Memory B cell (primary cell): ENCODE data around the gene LPAR5.
A peak's percentile ranks its signal among the peaks of the same experiment; 100 is the strongest.

Experiments
- ATAC-seq: fragments of 150-1000 bp; cut with Tn5 transposase; 2 replicates; pipeline ENCODE4 v1.10.0; 2021; ENCODE audit warnings: low read depth, mild to moderate bottlenecking, moderate library complexity
- DNase-seq, 2 donors: peaks; one replicate each; pipeline ENCODE4 v3.0.0; 2022; ENCODE audit warnings: low spot score in 2 of 2
- H3K27ac Mint-ChIP-seq: one replicate; pipeline ENCODE4 v1.8.0; 2022; ENCODE audit warnings: mild to moderate bottlenecking, moderate library complexity, mixed read lengths
- H3K27me3 Mint-ChIP-seq: one replicate; pipeline ENCODE4 v1.8.0; 2022; ENCODE audit warnings: mixed read lengths
- H3K36me3 Mint-ChIP-seq: one replicate; pipeline ENCODE4 v1.8.0; 2022; ENCODE audit warnings: mild to moderate bottlenecking, mixed read lengths
- H3K4me1 Mint-ChIP-seq: one replicate; pipeline ENCODE4 v1.8.0; 2022; ENCODE audit warnings: mixed read lengths
- H3K4me3 Mint-ChIP-seq: one replicate; pipeline ENCODE4 v1.8.0; 2022; ENCODE audit warnings: mild to moderate bottlenecking, moderate library complexity, mixed read lengths
- H3K9me3 Mint-ChIP-seq: one replicate; pipeline ENCODE4 v1.8.0; 2022; ENCODE audit warnings: mixed read lengths

The LPAR5 gene

DNA sequence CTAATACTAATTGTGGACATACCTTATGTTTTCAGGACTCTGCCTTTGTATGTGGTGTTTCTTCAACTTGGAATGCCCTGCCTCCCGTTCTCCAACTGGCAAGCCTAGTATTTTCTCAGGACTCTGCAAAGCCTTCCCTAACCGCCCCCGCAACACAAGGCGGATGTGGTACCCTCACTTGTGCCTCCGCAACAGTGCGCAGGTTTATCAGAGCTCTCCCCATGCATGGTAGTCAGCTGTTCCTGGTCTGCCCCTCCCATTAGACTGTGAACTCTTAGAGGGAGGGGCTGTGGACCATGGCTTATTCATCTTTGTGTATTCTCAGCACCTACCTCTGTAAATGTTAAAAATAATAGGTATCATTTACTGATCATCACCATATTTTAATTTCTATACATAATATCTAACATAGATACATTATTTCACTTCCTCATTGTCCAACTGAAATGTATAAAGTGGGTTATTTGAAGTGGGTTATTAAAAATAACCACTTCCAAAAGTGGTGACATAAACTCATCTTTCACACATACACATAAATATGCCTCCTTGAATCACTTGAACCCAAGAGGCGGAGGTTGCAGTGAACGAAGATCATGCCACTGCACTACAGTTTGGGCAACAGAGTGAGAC is 9.0 kb downstream of the LPAR5 start:
- no peak for DNase-seq
- Mint-ChIP-seq H3K4me3 (peak overlapping the region; percentile 82), H3K27ac (peak overlapping the region; percentile 90), H3K4me1 (peaks cover 34% of the 10 kb centered on the region), H3K36me3 (peaks cover 5% of the 10 kb centered on the region), H3K27me3 (no peaks in the 10 kb centered on the region), H3K9me3 (no peaks in the 10 kb centered on the region)
- peak; percentile 64 for ATAC-seq

DNA sequence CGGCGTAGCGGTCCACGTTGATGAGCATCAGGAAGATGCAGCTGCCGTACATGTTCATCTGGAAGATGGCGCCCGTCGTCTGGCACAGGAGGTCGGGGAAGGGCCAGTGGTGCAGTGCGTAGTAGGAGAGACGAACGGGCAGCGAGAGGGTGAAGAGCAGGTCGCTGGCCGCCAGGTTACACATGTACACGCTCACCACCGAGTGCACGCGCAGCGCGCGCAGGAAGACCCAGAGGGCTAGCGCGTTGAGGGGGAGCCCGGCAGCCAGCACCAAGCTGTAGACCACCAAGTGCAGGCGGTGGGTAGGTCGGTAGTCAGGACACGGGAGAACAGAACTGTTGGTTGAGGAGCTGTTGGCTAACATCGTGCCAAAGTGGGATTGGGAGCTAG is 14.9 kb downstream of the LPAR5 start:
- H3K27me3 Mint-ChIP-seq = no peaks in the 10 kb centered on the region
- peaks cover 17% of the 10 kb centered on the region for H3K36me3 Mint-ChIP-seq
- DNase-seq (no peak), ATAC-seq (no peak)
- peaks cover 30% of the 10 kb centered on the region for H3K4me1 Mint-ChIP-seq
- peak overlapping the region; percentile 29 for H3K27ac Mint-ChIP-seq
- H3K9me3 Mint-ChIP-seq = no peaks in the 10 kb centered on the region
- no peak overlapping the region for H3K4me3 Mint-ChIP-seq

DNA sequence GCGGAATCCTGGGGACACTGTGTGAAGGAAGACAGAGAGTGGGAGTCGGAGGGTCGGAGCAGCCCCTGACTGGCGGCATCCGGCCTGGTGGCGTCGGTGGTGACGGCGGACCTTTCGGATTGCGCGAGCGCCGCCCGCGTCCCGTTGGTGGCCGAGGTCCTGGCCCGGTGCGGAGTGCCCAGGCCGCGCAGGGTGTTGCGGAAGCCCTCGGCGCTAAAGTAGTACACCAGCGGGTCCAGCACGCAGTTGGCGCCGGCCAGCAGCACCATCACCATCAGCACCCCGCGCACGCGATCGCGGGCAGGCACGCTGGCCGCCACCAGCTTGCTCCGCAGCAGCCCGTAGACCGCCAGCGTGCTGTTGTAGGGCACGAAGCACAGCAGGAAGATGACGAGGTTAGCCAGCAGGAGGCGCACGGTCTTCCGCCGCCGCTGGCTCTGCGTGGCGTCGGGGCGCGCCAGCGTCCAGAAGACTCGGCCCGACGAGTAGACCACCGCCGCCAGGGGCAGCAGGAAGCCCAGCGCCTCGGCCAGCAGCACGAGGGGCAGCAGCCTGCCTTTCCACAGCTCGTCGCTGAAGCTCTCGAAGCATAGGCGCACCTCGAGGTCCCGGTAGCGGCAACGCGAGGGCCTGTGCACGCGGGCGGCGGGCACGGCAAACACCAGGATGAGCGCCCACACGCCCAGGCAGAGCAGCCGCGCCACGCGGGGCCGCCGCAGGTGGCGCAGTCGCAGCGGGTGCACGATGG is 15.4 kb downstream of the LPAR5 start:
- ATAC-seq (peak; percentile 52), DNase-seq (no peak)
- Mint-ChIP-seq H3K4me3 (no peak overlapping the region), H3K36me3 (peaks cover 17% of the 10 kb centered on the region), H3K9me3 (no peaks in the 10 kb centered on the region), H3K27ac (peak overlapping the region; percentile 29), H3K27me3 (no peaks in the 10 kb centered on the region), H3K4me1 (peaks cover 30% of the 10 kb centered on the region)

- Mint-ChIP-seq H3K4me3 (no peak overlapping the region), H3K27me3 (no peaks in the 10 kb centered on the region), H3K27ac (peak overlapping the region; percentile 42), H3K4me1 (peaks cover 33% of the 10 kb centered on the region), H3K36me3 (peaks cover 17% of the 10 kb centered on the region), H3K9me3 (no peaks in the 10 kb centered on the region)
- ATAC-seq = no peak
- DNase-seq = no peak
Measured at GRCh38 chr12:6618483-6619225, 17.1 kb downstream of the LPAR5 start.

- Mint-ChIP-seq H3K9me3 (no peaks in the 10 kb centered on the region), H3K36me3 (peaks cover 13% of the 10 kb centered on the region), H3K27me3 (no peaks in the 10 kb centered on the region), H3K4me1 (peaks cover 49% of the 10 kb centered on the region), H3K4me3 (no peak overlapping the region), H3K27ac (peak overlapping the region; percentile 75)
- no peak for ATAC-seq
- no peak for DNase-seq
Measured at GRCh38 chr12:6615802-6616201, 20.0 kb downstream of the LPAR5 start.

GRCh38 chr12:6614513-6615172 is 21.1 kb downstream of the LPAR5 start:
- H3K4me1 Mint-ChIP-seq = peaks cover 47% of the 10 kb centered on the region
- no peak for DNase-seq
- H3K36me3 Mint-ChIP-seq = peaks cover 9% of the 10 kb centered on the region
- H3K27me3 Mint-ChIP-seq = no peaks in the 10 kb centered on the region
- ATAC-seq = no peak
- H3K9me3 Mint-ChIP-seq = no peaks in the 10 kb centered on the region
- peak overlapping the region; percentile 92 for H3K27ac Mint-ChIP-seq
- peak overlapping the region; percentile 58 for H3K4me3 Mint-ChIP-seq

- Mint-ChIP-seq H3K27ac (peak overlapping the region; percentile 92), H3K36me3 (peaks cover 4% of the 10 kb centered on the region), H3K4me3 (peak overlapping the region; percentile 58), H3K4me1 (peaks cover 45% of the 10 kb centered on the region), H3K27me3 (no peaks in the 10 kb centered on the region), H3K9me3 (no peaks in the 10 kb centered on the region)
- ATAC-seq = peak; percentile 70
- peak; percentile 44 to 51 for DNase-seq
Measured at GRCh38 chr12:6613776-6614512, 21.8 kb downstream of the LPAR5 start.

- no peaks in the 10 kb centered on the region for H3K36me3 Mint-ChIP-seq
- H3K9me3 Mint-ChIP-seq = no peaks in the 10 kb centered on the region
- no peaks in the 10 kb centered on the region for H3K27me3 Mint-ChIP-seq
- DNase-seq (no peak), ATAC-seq (peak; percentile 29)
- peak overlapping the region; percentile 92 for H3K27ac Mint-ChIP-seq
- peaks cover 41% of the 10 kb centered on the region for H3K4me1 Mint-ChIP-seq
- H3K4me3 Mint-ChIP-seq = peak overlapping the region; percentile 35
Measured at GRCh38 chr12:6613015-6613775, 22.6 kb downstream of the LPAR5 start.

GRCh38 chr12:6612652-6613014 is 23.1 kb downstream of the LPAR5 start:
- DNase-seq (no peak), ATAC-seq (no peak)
- Mint-ChIP-seq H3K9me3 (no peaks in the 10 kb centered on the region), H3K36me3 (no peaks in the 10 kb centered on the region), H3K4me1 (peaks cover 37% of the 10 kb centered on the region), H3K4me3 (peak overlapping the region; percentile 36), H3K27ac (peak overlapping the region; percentile 92), H3K27me3 (no peaks in the 10 kb centered on the region)

- Mint-ChIP-seq H3K36me3 (no peaks in the 10 kb centered on the region), H3K9me3 (no peaks in the 10 kb centered on the region), H3K4me1 (peaks cover 37% of the 10 kb centered on the region), H3K27me3 (no peaks in the 10 kb centered on the region), H3K4me3 (peak overlapping the region; percentile 36), H3K27ac (peak overlapping the region; percentile 92)
- no peak for DNase-seq
- ATAC-seq = no peak
Measured at GRCh38 chr12:6612247-6612646, 23.5 kb downstream of the LPAR5 start.

GRCh38 chr12:6608592-6609281 is 27.0 kb downstream of the LPAR5 start:
- Mint-ChIP-seq H3K27me3 (no peaks in the 10 kb centered on the region), H3K4me3 (no peak overlapping the region), H3K4me1 (peaks cover 46% of the 10 kb centered on the region), H3K36me3 (peaks cover 2% of the 10 kb centered on the region), H3K27ac (no peak overlapping the region), H3K9me3 (no peaks in the 10 kb centered on the region)
- DNase-seq = peak in 1 of 2 donors; percentile 40
- ATAC-seq = no peak

DNA sequence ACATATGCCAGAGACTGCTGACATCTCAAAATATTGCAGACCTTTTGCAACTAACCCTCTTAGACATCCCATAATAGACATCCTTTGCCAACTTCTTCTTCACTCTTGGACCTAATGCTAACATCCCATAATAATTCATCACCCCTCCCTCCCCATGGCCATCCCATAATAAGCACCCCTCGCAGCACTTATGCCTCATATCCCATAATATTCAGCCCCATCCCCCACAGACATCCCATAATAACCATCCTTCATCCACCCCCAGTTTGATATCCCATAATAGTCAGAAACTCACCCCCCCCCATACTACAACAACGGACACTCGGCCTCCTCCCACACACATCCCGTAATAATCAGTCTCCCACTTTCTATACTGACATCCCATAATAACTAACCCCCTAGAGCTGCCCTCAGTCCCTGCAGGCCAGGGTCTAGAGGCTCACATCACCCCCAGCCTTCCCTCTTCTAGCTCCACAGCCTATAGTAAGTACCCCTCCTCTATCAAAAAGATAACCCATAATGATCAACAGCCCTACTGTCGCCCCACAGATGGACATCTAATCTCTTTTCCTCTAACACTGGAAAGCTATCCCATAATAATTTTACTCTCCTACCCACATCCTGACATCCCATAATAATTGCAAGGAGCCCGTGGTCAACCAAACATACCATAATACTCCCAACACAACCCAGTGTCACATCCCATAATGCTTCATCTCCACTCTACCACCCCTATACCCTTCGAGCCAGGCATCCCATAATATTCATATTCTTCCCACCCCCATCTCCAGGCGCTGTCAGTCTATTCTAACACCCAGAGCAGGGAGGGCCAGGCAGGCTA is 27.8 kb downstream of the LPAR5 start:
- H3K27ac Mint-ChIP-seq = no peak overlapping the region
- H3K36me3 Mint-ChIP-seq = peaks cover 2% of the 10 kb centered on the region
- peaks cover 46% of the 10 kb centered on the region for H3K4me1 Mint-ChIP-seq
- DNase-seq (peak; percentile 61 to 76), ATAC-seq (peak; percentile 42)
- no peaks in the 10 kb centered on the region for H3K9me3 Mint-ChIP-seq
- no peaks in the 10 kb centered on the region for H3K27me3 Mint-ChIP-seq
- H3K4me3 Mint-ChIP-seq = no peak overlapping the region
